NK-92 (cell line): ENCODE results near the gene HTRA3.

Experiments used
- DNase-seq: peaks from one replicate; lab custom pipeline; 2025; ENCODE audit not compliant: unreplicated experiment; lab: John Stamatoyannopoulos, UW

Gene HTRA3

GRCh38 chr4:8352368-8353157 lies 83.0 kb downstream of the HTRA3 start:
- no peak for DNase-seq

DNA sequence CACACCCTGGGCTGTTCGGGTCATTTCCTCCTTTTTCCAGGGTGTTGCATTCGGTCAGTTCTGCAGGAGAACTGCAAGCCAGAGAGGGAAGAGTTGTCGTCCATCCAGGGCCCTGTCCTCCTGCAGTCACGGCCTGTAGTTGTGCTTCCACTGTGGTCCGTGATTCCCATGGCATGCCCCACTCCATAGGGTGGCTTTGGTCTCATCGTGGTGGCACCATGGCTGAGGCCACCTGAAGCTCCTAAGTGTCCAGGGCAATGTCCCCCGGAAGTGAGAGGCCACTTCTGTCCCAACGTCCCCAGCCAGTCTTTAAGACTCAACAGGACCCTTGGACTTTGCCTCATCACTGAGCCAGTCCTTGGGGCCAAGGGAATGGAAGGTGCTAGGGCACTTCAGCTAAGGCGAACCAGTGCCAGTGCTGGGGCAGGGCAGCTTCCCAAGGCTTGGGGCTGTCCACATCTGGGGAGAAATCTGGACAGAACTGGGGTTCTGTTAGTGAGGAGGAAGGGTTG lies 83.7 kb downstream of the HTRA3 start:
- no peak for DNase-seq

- DNase-seq, result no peak
Measured at GRCh38 chr4:8353912-8354453, 84.4 kb downstream of the HTRA3 start.

DNA sequence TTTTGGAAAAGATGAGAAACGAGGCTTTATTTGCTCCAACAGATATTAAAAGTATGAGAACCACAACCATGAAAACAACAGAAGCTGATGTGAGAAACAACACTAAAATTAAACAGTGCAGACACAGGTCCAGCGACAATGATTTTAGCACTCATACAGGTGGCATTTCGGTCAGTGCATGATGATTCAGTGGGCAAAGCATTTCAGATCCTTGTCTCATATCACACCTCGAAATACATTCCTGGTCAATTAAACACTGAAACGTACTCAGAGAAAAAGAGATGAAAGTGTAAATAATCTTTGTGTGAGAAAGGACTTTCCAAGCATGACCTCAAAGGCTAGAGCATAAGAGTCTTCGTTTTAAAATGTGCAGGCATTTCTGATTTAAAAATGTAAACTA lies 85.8 kb downstream of the HTRA3 start:
- no peak for DNase-seq

GRCh38 chr4:8355864-8356565 lies 86.5 kb downstream of the HTRA3 start:
- no peak for DNase-seq
